Esophagus squamous epithelium (tissue), 5 donors: Measurements from ENCODE around the gene CLDN15. TPM values are rescaled to one million over a fixed set of nuclear protein-coding genes. Genes with fewer than 3 reads are reported as not detected.

Source experiments
- DNase-seq: peaks from one replicate; lab custom pipeline; 2025; lab: John Stamatoyannopoulos, UW
- H3K27ac ChIP-seq, 4 donors: fragments of 200-600 bp; sonication (generic); one replicate each; pipeline ENCODE4 v1.5.1; 2016 to 2019; ENCODE audit warnings: mild to moderate bottlenecking in 1 of 4
- H3K27me3 ChIP-seq, 4 donors: fragments of 200-600 bp; sonication (generic); 1 replicate in 3 of 4; 2 replicates in 1 of 4; pipeline versions ENCODE4 v1.5.1 to v1.6.0; 2017 to 2021; ENCODE audit warnings: antibody characterized with exemption in 1 of 4
- H3K36me3 ChIP-seq, 3 donors: fragments of 200-600 bp; sonication (generic); one replicate each; pipeline ENCODE4 v1.5.1; 2016 to 2019
- H3K4me1 ChIP-seq, 3 donors: fragments of 200-600 bp; sonication (generic); one replicate each; pipeline ENCODE4 v1.5.1; 2017 to 2019
- H3K4me3 ChIP-seq, 4 donors: fragments of 200-600 bp; sonication (generic); 1 replicate in 3 of 4; 2 replicates in 1 of 4; pipeline ENCODE4 v1.5.1; 2016 to 2019; ENCODE audit warnings: mild to moderate bottlenecking in 2 of 4, moderate library complexity in 1 of 4
- H3K9me3 ChIP-seq, 3 donors: fragments of 200-600 bp; sonication (generic); one replicate each; pipeline ENCODE4 v1.5.1; 2016 to 2019
- CTCF ChIP-seq, 6 experiments: fragments of 450-650 bp in 4 of 6; fragments of 200-600 bp in 2 of 6; sonication (generic) in 2 of 6; IDR thresholded peaks; one replicate each; pipeline ENCODE4 v1.5.1; 2016 to 2019; ENCODE audit warnings: antibody characterized with exemption in 6 of 6, mild to moderate bottlenecking in 4 of 6, moderate library complexity in 4 of 6
- POLR2A ChIP-seq, 4 donors: fragments of 450-650 bp; IDR thresholded peaks; one replicate each; pipeline ENCODE4 v1.6.1; 2017; ENCODE audit warnings: antibody characterized with exemption in 4 of 4, mild to moderate bottlenecking in 4 of 4, moderate library complexity in 3 of 4
- WGBS, 2 donors: methylation state at CpG; one replicate each; pipeline ENCODE4 v1.1.5; 2018; 5-methylcytosine and 5-hydroxymethylcytosine counted together
- intact Hi-C: fragments of 100-400 bp; cut with DNase I; formaldehyde crosslinking; loops from one replicate; pipeline ENCODE4 v1.15.0; 2022
- total RNA-seq, 4 donors: library from RNA; depleted of rRNA; stranded (reverse); fragments of >200 nt; gene quantifications; one replicate each; pipeline ENCODE4 v1.1.0, GENCODE V29; 2016
- donor health status: DM: yes; HTN: yes; CAD: no.

CLDN15 gene
- total RNA-seq, 4 donors from 2014 or later: 3.1 to 6.7 (median 4.2) TPM

- peaks cover 11 to 55% (median 23%) of the 10 kb centered on the region in 3 donors for H3K36me3 ChIP-seq
- DNase-seq: no peak
- H3K4me3 ChIP-seq: no peak overlapping the region
- no peaks in the 10 kb centered on the region for H3K9me3 ChIP-seq
- no peaks in the 10 kb centered on the region for H3K27me3 ChIP-seq
- peaks cover 21 to 56% (median 22%) of the 10 kb centered on the region in 3 donors for H3K4me1 ChIP-seq
- TF ChIP-seq CTCF (IDR thresholded peaks at IDR 0.05) (no peak), POLR2A (IDR thresholded peaks at IDR 0.05) (no peak)
- no peak overlapping the region for H3K27ac ChIP-seq
- WGBS, 2 donors: 89 to 91% methylated on average over 5 of the region's 5 CpGs
- intact Hi-C loops: no loop called here
Observed at GRCh38 chr7:101220295-101220694, 17.3 kb downstream of the CLDN15 start.

- intact Hi-C loops: no loop called here
- Histone ChIP-seq H3K27ac (peak overlapping the region; percentile 77 to 95 (median 90)), H3K4me1 (peaks cover 21 to 58% (median 22%) of the 10 kb centered on the region in 3 donors), H3K27me3 (no peaks in the 10 kb centered on the region), H3K9me3 (no peaks in the 10 kb centered on the region), H3K36me3 (peaks cover 8 to 51% (median 9%) of the 10 kb centered on the region in 3 donors), H3K4me3 (peak overlapping the region; percentile 57 to 90 (median 78))
- TF ChIP-seq CTCF (IDR thresholded peaks at IDR 0.05) (no peak), POLR2A (IDR thresholded peaks at IDR 0.05) (no peak)
- no peak for DNase-seq
- 7 to 10% methylated on average over 20 to 23 of the region's 26 CpGs for WGBS, 2 donors
Observed at GRCh38 chr7:101218236-101219125, 19.1 kb downstream of the CLDN15 start.

GRCh38 chr7:101217388-101218235, 20.0 kb downstream of the CLDN15 start, which contains the start of the genes PLOD3 and ZNHIT1:
TSS of gene PLOD3 (minus strand) at chr7:101217581. CDS start at chr7:101217274, 307 bp downstream.
TSS of gene ZNHIT1 (plus strand) at chr7:101218165. CDS start at chr7:101218196, 31 bp downstream.
- 1% methylated on average over 18 to 30 of the region's 57 CpGs for whole genome bisulfite sequencing, 2 donors
- Histone ChIP-seq H3K4me1 (peaks cover 21 to 58% (median 22%) of the 10 kb centered on the region in 3 donors), H3K27me3 (no peaks in the 10 kb centered on the region), H3K36me3 (peaks cover 0 to 51% (median under 1%) of the 10 kb centered on the region in 3 donors), H3K4me3 (peak within 1 kb of the TSS; percentile 57 to 90 (median 78)), H3K27ac (peak within 1 kb of the TSS; percentile 77 to 95 (median 90)), H3K9me3 (no peaks in the 10 kb centered on the region)
- TF ChIP-seq POLR2A (IDR thresholded peaks at IDR 0.05) (peak in 3 of 4 donors; percentile 12 to 26 (median 18)), CTCF (IDR thresholded peaks at IDR 0.05) (peak in 1 of 6 experiments; percentile 36)
- intact Hi-C loops: no loop called here
- DNase-seq: peak; percentile 88

GRCh38 chr7:101216860-101217387, 20.7 kb downstream of the CLDN15 start:
- Histone ChIP-seq H3K4me1 (peaks cover 21 to 56% (median 22%) of the 10 kb centered on the region in 3 donors), H3K36me3 (peaks cover 0 to 51% (median 0%) of the 10 kb centered on the region in 3 donors), H3K4me3 (peak overlapping the region; percentile 57 to 90 (median 78)), H3K27me3 (no peaks in the 10 kb centered on the region), H3K9me3 (no peaks in the 10 kb centered on the region), H3K27ac (peak overlapping the region; percentile 77 to 95 (median 90))
- WGBS, 2 donors: 0% methylated on average over 4 to 9 of the region's 34 CpGs
- no peak for DNase-seq
- TF ChIP-seq POLR2A (IDR thresholded peaks at IDR 0.05) (no peak), CTCF (IDR thresholded peaks at IDR 0.05) (no peak)
- intact Hi-C loops: no loop called here
